ENCODE data around the gene RBPJ.

RBPJ gene

DNA sequence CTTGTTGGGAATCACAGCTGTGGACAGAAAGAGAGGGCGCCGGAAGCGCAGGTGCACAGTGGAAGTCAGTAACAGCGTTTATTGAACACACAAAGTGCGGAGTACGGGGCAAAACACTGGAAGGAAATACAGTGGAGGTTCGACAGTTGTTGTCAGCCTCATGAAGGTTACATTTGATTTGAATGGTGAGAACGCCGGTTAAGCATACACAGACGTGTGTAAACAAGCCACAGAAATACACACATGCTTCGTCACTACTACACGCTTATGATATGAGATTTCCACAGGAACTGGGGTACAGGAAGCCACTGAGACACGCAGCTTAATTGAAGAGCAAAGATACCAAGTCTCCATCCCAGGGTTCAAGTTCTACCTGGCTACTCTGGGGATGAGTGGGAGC, 157.5 kb downstream of the RBPJ start:
- no peaks in the 10 kb centered on the region for H3K36me3 ChIP-seq (ENCODE audit: control insufficient read depth in 2 of 2, insufficient read depth in 2 of 2, low read length in 2 of 2)
- H3K4me1 ChIP-seq (ENCODE audit: control insufficient read depth in 2 of 2, insufficient read depth in 2 of 2, low read length in 2 of 2): no peaks in the 10 kb centered on the region
- H3K9me3 ChIP-seq (ENCODE audit: control insufficient read depth in 2 of 2, low read length in 2 of 2): no peaks in the 10 kb centered on the region

DNA sequence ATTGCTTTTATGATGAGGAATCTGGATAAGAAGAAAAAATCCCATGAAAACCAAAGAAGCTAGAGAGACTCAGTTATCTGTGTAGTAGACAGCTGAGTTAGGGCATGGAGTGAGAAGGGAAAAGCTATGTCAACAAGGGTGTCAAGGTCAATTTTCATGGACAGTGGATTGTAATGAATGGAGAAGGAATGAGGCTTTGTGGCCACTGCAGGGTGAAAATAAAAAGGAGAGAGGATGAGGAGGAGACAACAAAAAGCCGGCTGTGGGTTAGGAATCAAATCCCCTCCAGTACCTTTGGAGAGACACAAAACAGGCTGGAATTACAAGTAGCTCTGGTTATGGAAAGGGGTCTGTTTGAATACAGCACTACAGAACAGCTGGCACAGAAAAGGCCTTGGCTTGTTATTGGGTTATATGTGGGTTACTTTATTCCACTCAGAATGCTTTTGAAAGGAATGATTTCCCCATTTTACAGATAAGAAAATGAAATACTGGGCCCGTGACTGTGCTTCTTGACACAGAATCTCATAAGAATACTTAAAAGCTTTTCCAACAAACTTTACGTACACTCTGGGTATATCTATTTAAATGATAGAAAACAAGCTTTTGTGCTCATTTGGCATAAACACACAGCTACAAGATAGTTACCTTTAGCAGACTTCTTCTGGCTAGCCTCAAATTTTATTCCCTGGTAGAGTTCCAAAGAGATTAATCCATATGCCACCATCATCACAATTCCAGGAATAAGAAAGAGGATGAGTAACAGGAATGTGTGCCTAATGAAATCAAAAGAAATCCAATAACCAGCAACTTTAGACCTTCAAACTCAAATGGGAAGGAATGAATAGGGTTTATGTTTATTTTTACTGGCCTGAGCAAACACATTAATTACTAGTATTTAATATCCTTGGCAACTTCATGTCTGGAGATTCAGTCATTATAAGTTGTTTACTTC, 162.0 kb downstream of the RBPJ start:
- Histone ChIP-seq H3K27ac (ENCODE audit: low read depth in 2 of 2, low read length in 2 of 2) (no peak overlapping the region), H3K27me3 (ENCODE audit: control insufficient read depth in 2 of 2, insufficient read depth in 2 of 2, low read length in 2 of 2) (no peaks in the 10 kb centered on the region), H3K4me3 (ENCODE audit: low read length in 2 of 2) (no peak overlapping the region)

More for the DNA sequence above, 157.5 kb downstream of the RBPJ start:
- Histone ChIP-seq H3K27ac (ENCODE audit: low read depth in 2 of 2, low read length in 2 of 2) (no peak overlapping the region), H3K4me3 (ENCODE audit: low read length in 2 of 2) (no peak overlapping the region), H3K9ac (ENCODE audit: low read depth in 1 of 2, low read length in 2 of 2) (no peak overlapping the region), H3K27me3 (ENCODE audit: control insufficient read depth in 2 of 2, insufficient read depth in 2 of 2, low read length in 2 of 2) (no peaks in the 10 kb centered on the region)

DNA sequence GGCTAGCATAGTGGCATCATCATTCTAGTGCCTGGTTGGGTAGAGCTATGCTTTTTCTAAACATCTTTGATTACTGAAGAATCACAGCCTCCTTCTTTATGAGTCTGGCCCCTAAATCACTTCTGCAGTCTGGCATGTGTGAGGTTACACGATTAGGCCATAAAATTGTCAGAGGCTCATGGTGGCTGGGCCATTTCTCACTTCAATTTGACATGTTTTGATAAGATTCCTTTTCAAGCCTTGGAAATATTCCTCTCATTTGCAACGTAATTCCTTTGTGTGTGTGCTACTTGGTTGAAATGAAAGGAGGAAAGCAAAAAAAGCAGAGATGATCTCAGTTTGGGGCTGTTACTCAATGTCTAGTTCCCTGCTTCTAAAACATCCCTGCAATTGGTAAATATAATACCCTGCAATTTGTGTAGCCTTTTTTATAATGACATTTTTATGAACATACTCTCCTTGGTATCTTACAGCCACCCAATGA, 163.3 kb downstream of the RBPJ start:
- no peaks in the 10 kb centered on the region for H3K9me3 ChIP-seq (ENCODE audit: control insufficient read depth in 2 of 2, low read length in 2 of 2)
- H3K27ac ChIP-seq (ENCODE audit: low read depth in 2 of 2, low read length in 2 of 2): no peak overlapping the region
- H3K4me1 ChIP-seq (ENCODE audit: control insufficient read depth in 2 of 2, insufficient read depth in 2 of 2, low read length in 2 of 2): no peaks in the 10 kb centered on the region
- no peaks in the 10 kb centered on the region for H3K36me3 ChIP-seq (ENCODE audit: control insufficient read depth in 2 of 2, insufficient read depth in 2 of 2, low read length in 2 of 2)
- no peaks in the 10 kb centered on the region for H3K27me3 ChIP-seq (ENCODE audit: control insufficient read depth in 2 of 2, insufficient read depth in 2 of 2, low read length in 2 of 2)
- no peak overlapping the region for H3K4me3 ChIP-seq (ENCODE audit: low read length in 2 of 2)
- no peak overlapping the region for H3K9ac ChIP-seq (ENCODE audit: low read depth in 1 of 2, low read length in 2 of 2)

More for the DNA sequence above, 162.0 kb downstream of the RBPJ start:
- H3K4me1 ChIP-seq (ENCODE audit: control insufficient read depth in 2 of 2, insufficient read depth in 2 of 2, low read length in 2 of 2): no peaks in the 10 kb centered on the region
- H3K9me3 ChIP-seq (ENCODE audit: control insufficient read depth in 2 of 2, low read length in 2 of 2): no peaks in the 10 kb centered on the region
- H3K9ac ChIP-seq (ENCODE audit: low read depth in 1 of 2, low read length in 2 of 2): no peak overlapping the region
- H3K36me3 ChIP-seq (ENCODE audit: control insufficient read depth in 2 of 2, insufficient read depth in 2 of 2, low read length in 2 of 2): no peaks in the 10 kb centered on the region

DNA sequence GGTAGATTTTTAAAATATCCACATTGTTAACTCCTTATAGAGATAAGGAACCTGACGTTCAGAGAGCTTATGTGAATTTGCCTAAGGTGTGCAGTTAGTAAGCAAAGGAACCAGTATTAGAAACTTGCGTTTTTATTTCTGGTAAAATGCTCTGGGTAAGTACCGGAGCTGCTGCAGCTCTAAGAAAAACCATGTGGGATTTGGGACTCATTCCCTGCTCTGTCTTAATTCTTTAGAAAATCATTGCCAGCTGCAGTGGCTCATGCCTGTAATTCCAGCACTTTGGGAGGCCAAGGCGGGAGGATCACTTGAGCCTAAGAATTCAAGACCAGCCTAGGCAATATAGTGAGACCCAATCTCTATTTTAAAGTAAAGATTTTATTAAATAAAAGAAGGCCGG, 163.7 kb downstream of the RBPJ start:
- H3K36me3 ChIP-seq (ENCODE audit: control insufficient read depth in 2 of 2, insufficient read depth in 2 of 2, low read length in 2 of 2): no peaks in the 10 kb centered on the region

More for the DNA sequence above, 163.7 kb downstream of the RBPJ start:
- no peak overlapping the region for H3K9ac ChIP-seq (ENCODE audit: low read depth in 1 of 2, low read length in 2 of 2)
- no peak overlapping the region for H3K27ac ChIP-seq (ENCODE audit: low read depth in 2 of 2, low read length in 2 of 2)
- H3K4me1 ChIP-seq (ENCODE audit: control insufficient read depth in 2 of 2, insufficient read depth in 2 of 2, low read length in 2 of 2): no peaks in the 10 kb centered on the region
- no peaks in the 10 kb centered on the region for H3K9me3 ChIP-seq (ENCODE audit: control insufficient read depth in 2 of 2, low read length in 2 of 2)
- H3K27me3 ChIP-seq (ENCODE audit: control insufficient read depth in 2 of 2, insufficient read depth in 2 of 2, low read length in 2 of 2): no peaks in the 10 kb centered on the region
- no peak overlapping the region for H3K4me3 ChIP-seq (ENCODE audit: low read length in 2 of 2)

Data from mucosa of rectum (tissue), 2 donors.